LNCaP clone FGC (cell line): ENCODE measurements around the gene B4GALNT4.

Experiments
- DNase-seq: peaks from one replicate; pipeline ENCODE4 v3.0.0-alpha.2; 2011; ENCODE audit warnings: low read depth
- H3K4me3 ChIP-seq: 2 replicates; pipeline ENCODE4 v1.5.1; 2011; ENCODE audit warnings: mild to moderate bottlenecking, low read depth, low read length, control low read depth
- TF ChIP-seq, protein P1 (sequence below): IDR thresholded peaks from 2 replicates; pipeline ENCODE4 v1.5.1; 2012; ENCODE audit warnings: mild to moderate bottlenecking; ENCODE audit not compliant: control insufficient read depth, insufficient read depth; ENCODE audit errors: extremely low read depth

The B4GALNT4 gene

DNA sequence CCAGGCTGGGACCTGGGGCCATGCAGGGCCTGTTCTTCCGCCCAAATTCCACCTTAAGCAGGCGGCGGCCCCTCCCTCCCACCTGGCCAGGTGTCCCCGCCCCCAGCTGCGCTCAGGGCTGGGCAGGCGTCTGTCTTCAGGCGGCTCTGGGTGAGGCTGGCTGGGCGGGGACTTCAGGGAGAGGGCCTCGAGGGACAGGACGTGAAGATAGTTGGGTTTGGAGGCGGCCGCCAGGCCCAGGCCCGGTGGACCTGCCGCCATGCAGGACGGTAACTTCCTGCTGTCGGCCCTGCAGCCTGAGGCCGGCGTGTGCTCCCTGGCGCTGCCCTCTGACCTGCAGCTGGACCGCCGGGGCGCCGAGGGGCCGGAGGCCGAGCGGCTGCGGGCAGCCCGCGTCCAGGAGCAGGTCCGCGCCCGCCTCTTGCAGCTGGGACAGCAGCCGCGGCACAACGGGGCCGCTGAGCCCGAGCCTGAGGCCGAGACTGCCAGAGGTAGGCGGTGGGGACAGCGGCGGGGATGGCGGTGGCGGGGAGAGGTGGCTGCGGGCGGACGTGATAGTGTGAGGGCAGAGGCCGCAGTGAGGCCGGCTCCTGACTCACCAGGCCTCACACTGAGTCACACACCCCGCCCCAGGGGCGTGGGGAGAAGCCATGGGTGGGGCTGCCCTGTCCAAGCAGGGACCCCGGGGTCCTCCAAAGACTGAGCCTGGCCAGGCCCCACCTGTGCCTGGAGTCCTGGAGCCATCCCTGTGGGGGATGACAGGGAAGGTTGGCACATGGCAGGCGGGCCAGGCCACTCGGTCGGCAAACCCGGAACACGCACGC is 24.9 kb downstream of the B4GALNT4 start, which contains the start of gene PKP3:
PKP3 (plus strand) TSS at position 176 of the 824 bp plus-strand sequence; CDS start at position 260, 84 bp downstream.
- TF ChIP-seq, protein P1, sequence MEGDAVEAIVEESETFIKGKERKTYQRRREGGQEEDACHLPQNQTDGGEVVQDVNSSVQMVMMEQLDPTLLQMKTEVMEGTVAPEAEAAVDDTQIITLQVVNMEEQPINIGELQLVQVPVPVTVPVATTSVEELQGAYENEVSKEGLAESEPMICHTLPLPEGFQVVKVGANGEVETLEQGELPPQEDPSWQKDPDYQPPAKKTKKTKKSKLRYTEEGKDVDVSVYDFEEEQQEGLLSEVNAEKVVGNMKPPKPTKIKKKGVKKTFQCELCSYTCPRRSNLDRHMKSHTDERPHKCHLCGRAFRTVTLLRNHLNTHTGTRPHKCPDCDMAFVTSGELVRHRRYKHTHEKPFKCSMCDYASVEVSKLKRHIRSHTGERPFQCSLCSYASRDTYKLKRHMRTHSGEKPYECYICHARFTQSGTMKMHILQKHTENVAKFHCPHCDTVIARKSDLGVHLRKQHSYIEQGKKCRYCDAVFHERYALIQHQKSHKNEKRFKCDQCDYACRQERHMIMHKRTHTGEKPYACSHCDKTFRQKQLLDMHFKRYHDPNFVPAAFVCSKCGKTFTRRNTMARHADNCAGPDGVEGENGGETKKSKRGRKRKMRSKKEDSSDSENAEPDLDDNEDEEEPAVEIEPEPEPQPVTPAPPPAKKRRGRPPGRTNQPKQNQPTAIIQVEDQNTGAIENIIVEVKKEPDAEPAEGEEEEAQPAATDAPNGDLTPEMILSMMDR, result no peak
- DNase-seq, result peak; percentile 84
- H3K4me3 ChIP-seq, result peak within 1 kb of the TSS; percentile 98

DNA sequence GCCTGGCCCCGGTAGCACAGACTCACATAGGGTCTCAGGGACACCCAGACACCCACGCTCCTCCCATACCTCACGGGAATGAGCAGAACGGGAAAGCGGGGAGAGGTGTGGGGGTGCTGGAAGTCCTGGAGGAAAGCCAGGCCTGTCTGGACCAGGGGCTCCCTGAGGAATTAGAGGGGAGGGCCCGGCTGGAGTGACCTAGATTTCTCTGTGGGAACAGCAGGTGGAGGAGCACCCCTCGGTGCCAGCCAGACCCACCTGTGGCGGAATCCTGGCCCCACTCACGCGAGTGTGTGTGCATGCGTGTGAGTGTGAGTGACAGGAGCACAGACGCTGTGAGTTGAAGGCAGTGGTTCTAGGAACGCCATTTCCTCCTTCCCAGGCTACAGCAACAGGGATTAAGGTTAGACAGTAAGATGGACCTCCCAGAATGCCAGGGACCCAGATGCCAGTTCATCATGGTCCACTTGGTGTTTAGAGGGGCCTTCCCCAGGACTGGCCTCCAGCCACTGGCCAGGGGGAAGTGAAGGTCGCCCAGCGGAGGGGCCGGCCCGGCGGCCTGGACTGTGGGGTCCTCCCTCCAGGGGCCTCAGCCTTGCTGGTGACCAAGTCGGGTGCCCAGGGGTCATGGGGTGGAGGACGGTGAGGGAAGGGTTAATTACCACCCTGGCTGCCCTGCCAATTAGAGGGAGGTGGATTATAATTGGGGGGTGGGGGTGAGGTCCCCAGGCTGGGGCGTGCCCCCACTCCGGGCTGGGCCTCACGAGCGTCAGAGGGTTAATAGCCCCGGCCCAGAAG is 25.8 kb downstream of the B4GALNT4 start:
- TF ChIP-seq, protein P1, result no peak
- H3K4me3 ChIP-seq, result peak overlapping the region; percentile 98
- no peak for DNase-seq

DNA sequence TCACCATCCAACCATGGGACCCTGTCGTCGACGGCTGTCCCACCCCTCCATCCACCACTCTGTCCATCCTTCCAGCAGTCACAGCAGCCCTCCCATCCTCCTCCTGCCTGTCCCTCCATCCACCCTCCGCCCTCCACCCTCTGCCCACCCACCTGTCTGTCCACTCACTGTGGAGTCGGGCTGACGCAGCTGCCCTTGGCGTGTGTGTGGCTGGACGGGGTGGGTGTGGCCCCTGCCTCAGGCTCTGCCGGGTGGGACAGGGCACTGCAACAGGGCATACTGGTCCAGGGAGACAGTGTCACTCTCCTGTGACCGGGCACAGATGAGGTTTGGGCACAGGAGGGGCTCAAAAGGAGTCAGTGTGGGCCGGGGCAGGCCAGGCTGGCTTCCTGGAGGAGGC is 26.6 kb downstream of the B4GALNT4 start:
- peak overlapping the region; percentile 98 for H3K4me3 ChIP-seq
- TF ChIP-seq, protein P1, result no peak

DNA sequence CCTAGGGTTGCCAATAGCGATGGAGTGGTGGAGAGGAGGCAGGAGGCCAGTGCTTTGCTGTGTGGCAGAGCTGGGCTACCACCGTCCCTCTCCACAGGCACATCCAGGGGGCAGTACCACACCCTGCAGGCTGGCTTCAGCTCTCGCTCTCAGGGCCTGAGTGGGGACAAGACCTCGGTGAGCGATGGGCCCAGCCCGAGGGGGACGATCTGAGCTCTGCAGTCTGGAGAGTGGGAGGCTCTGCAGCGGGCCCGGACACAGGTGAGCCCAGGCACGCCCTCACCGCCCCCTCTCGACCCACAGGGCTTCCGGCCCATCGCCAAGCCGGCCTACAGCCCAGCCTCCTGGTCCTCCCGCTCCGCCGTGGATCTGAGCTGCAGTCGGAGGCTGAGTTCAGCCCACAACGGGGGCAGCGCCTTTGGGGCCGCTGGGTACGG is 27.2 kb downstream of the B4GALNT4 start:
- no peak for DNase-seq
- TF ChIP-seq, protein P1, result peak; percentile 30
- H3K4me3 ChIP-seq, result no peak overlapping the region

More for the DNA sequence above, 26.6 kb downstream of the B4GALNT4 start:
- DNase-seq, result no peak

DNA sequence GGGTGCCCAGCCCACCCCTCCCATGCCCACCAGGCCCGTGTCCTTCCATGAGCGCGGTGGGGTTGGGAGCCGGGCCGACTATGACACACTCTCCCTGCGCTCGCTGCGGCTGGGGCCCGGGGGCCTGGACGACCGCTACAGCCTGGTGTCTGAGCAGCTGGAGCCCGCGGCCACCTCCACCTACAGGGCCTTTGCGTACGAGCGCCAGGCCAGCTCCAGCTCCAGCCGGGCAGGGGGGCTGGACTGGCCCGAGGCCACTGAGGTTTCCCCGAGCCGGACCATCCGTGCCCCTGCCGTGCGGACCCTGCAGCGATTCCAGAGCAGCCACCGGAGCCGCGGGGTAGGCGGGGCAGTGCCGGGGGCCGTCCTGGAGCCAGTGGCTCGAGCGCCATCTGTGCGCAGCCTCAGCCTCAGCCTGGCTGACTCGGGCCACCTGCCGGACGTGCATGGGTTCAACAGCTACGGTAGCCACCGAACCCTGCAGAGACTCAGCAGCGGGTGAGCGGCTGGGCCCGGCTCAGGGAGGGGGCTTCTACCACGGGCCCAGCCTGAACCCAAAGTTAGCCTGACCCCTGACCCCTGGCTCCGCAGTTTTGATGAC is 27.7 kb downstream of the B4GALNT4 start:
- no peak for DNase-seq
- TF ChIP-seq, protein P1, result no peak
- H3K4me3 ChIP-seq, result no peak overlapping the region

DNA sequence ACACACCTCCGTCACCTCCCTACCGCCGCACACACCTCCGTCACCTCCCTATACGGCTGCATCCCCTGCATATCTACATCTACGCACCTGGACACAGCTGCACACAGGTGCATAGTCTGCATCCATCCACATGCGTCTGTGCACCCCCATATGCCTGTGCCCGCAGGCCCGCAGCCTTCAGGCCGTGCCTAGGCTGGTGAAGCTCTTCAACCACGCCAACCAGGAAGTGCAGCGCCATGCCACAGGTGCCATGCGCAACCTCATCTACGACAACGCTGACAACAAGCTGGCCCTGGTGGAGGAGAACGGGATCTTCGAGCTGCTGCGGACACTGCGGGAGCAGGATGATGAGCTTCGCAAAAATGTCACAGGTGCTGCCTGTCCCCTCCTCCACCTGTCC is 29.5 kb downstream of the B4GALNT4 start:
- TF ChIP-seq, protein P1, result no peak
- H3K4me3 ChIP-seq, result no peak overlapping the region
- DNase-seq, result no peak
